Stimulated activated CD8-positive, alpha-beta memory T cell treated with anti-CD3 and anti-CD28 coated beads, Interleukin-15, amount 100 ng/mL, for 4 hours (primary cell): ENCODE data around the gene GSTM4.
"Not testable (repeated sequence)": the region's sequence is repeated elsewhere in the genome, so short reads cannot be mapped to it uniquely, and the experiment has no call there.

Source experiments
- DNase-seq, 2 donors: peaks; one replicate each; pipeline ENCODE4 v3.0.0-alpha.2; 2020; ENCODE audit warnings: low read depth in 2 of 2

GSTM4 gene

GRCh38 chr1:109702940-109703339 lies 47.0 kb downstream of the GSTM4 start:
- DNase-seq: not testable (repeated sequence)

GRCh38 chr1:109704173-109704572 lies 48.3 kb downstream of the GSTM4 start:
- no peak for DNase-seq

- DNase-seq: no peak
These were observed 49.5 kb downstream of the GSTM4 start for GRCh38 chr1:109705411-109705810.

GRCh38 chr1:109708949-109709348 lies 53.0 kb downstream of the GSTM4 start:
- DNase-seq: not testable (repeated sequence)

GRCh38 chr1:109709822-109710221 lies 53.9 kb downstream of the GSTM4 start:
- DNase-seq: not testable (repeated sequence)
